ENCODE data around the gene NOL9.

Gene NOL9

GRCh38 chr1:6471970-6472368 is 82.3 kb downstream of the NOL9 start:
- FAIRE-seq (no peak), DNase-seq (ENCODE audit: low spot score) (no peak)

All from RCC 7860 (cell line).